ENCODE results near the gene C3orf18. TPM values are rescaled to one million over a fixed set of nuclear protein-coding genes. Genes with fewer than 3 reads are reported as not detected.
"Not testable (repeated sequence)": the region's sequence is repeated elsewhere in the genome, so short reads cannot be mapped to it uniquely, and the experiment has no call there.

Gene C3orf18
- total RNA-seq, 1 experiment from 2014 or later, result 15.1 TPM

DNA sequence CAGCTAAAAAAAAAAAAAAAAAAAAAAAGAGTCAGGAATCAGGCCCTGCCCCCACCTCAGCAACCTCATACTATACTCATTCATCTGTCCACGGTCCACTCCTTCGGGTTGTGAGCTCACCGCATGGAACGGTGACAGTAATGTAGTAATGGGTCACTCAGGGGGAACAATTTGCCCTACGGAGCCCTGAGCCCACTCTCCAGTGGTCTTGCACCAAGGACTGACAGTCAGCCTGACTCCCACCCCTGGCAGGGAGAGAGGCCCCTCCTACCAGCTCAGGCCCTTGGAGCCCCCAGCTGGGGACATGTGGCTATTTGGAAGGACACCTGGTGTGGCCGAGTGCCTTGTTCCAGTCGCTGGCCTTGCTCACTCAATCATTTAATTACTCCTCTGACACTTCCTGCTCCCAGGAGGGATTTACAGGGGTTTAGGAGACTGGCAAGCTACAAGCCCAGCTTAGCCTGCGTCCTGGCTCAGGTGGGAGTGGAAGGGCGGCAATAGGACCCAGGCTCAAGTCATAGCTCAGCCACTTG is 44.2 kb downstream of the C3orf18 start:
- DNase-seq (ENCODE audit: low read depth), result no peak

DNA sequence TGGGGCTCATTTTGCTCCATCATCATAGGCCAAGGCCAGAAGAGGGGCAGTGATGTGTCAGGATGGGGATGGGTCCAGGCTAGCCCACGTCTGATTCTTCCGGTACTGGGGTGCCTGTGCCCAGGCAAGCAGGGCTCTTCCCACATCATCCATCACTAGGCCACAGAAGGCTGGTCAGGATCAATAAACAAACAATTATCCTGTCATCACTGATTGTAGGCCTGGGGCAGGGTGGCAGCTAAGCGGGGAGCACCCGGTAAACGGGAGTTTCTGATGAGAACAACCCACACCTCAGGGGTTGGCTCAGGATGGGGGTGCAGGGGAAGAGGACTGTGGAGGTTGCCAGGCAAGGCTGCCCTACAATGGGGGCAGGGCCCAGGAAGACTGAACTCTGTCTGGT is 46.0 kb downstream of the C3orf18 start:
- no peak for DNase-seq (ENCODE audit: low read depth)

DNA sequence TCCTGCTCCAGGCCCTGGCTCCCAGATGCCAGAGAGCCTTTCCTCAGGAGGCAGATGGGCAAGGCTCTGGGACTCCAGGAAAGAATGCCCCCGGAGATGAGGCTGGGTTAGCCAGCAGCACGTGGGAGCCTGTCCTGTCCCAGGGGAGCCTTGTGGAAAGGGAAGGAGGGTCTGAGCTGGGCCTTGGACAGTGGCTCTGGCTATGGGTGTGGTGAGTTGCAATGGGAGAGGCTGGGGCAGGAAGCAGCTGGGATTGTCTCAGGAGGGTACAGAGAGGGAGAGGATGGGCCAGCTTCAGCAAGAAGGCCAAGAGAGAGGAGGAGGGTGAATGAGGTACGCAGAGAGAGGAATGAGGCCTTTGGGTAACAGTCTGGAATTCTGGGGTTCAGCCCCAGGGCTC is 46.7 kb downstream of the C3orf18 start:
- no peak for DNase-seq (ENCODE audit: low read depth)

DNA sequence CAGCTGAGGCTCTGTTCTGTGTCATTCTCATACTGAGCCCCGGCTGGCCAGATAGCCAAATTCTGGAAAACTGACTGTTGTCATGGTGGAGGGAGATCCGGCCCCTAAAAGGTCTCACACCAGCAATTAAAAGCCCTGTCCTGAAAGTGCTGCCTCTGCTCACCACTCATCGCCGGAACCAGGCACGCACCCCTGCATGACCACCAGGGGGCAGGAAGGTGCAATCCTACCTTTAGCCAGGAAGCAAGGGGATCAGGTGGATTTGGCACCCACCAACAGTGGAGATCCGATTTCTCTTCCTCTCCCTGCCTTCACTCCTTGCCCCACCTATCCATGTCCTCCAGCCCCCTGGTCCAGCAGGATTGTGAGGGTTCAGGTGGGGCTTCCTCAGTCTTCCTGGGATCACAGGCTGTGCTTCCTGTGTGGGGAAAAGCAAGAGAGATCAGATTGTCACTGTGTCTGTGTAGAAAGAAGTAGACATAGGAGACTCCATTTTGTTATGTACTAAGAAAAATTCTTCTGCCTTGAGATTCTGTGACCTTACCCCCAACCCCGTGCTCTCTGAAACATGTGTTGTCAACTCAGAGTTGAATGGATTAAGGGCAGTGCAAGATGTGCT is 48.0 kb downstream of the C3orf18 start:
- peak; percentile 14 for DNase-seq (ENCODE audit: low read depth)

DNA sequence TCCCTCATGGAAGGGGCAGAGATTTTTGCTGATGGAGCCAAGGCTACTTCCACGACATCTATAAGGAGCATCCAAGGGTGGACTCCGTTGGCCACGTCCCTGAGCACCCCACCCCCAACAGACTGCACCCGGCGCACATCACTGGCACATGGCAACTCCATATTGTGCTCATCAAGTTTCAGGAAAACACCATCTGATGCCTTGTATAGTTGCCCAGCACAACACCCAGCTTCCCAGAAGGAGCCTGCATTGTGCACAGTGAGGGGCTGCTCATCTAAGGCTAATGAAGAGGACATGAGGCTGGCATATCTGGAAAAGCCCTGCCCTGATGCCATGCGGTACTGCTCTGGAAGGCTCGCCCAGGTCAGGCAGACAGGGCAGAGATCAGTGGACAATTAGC is 49.1 kb downstream of the C3orf18 start:
- DNase-seq (ENCODE audit: low read depth), result no peak

DNA sequence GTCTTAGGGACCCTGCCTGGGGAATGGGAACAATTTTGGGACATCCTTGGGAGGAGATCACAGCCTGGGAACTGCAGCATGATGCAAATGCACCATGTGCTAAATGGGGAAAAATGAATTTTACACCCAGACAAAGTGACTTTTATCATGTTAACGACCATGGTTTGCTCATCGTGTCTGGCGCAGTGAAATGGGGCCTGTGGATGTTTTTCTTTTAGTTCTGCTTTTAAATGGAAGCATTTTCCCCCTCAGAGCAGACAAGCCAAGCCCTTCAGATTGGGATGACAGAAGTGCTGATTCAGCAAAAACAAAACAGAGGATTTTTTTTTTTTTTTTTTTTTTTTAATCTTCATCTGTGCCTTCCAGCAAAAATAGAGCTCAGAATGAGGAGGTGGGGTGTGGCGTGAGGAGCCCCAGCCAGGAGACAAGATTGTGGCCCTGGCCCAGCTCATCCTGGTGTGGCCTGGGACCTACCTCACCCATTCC is 49.8 kb downstream of the C3orf18 start:
- no peak for DNase-seq (ENCODE audit: low read depth)

DNA sequence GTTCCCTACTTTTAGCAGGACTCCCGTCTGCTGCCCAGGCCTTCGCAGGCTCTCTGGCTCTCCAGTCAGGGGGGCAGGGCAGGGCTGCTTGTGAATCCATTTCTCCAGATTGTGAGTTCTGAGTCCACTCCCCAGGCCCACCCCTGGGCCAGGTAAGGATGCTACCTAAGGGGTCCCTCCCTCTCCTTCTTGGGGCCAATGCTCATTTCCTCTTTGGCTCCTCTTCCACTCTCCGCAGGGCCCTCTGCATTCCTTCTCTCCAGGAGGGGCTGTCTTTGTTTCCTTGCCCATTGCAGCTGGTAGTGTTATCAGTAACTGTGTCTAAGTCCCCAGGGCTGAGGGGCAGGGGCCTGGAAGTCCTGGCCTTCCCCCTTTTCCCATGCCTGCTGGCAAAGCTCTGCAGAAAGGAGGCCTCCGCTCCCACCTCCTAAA is 51.1 kb downstream of the C3orf18 start:
- no peak for DNase-seq (ENCODE audit: low read depth)

DNA sequence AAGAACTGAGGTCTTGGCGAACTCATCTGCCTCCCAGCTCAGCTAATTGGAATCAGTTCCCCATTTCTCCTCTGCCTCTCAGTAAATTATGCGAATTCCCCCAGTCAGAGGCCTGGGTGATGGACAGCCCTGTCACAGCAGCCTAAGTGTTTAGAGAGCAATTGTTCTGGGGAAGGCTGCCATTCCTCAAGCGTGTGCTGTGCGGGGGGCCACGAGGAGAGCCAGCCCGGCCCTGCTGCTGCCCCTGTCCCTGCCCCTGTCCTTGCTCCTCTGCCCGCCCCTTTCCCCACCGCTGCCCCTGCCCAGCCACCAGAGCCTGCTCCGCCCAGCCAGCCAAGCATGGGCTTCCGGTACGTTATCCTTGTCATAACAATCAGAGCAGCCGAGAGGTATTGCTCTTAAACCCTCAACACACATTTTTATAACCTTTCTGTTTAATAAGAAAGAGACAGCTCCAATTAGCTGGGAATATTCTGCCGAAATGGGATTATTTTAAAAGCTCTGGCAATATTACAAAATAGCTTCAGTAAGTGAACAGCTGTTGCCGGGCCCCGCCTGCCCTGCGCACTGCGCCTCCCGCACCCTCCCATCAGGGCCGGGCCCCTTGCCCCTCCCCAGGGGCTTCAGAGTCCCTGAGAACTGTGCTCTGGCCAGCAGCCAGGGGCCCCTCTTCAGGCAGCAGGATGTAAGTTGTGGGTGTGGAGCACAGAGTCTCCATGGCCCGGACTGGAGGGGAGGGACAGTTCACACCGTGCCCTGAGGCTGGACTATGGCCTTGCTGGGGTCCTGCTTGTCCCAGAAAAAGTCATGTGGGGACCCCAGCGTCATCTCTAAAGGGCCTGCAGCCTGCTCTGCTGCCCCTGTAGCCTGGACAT is 51.7 kb downstream of the C3orf18 start:
- DNase-seq (ENCODE audit: low read depth), result peak; percentile 5

DNA sequence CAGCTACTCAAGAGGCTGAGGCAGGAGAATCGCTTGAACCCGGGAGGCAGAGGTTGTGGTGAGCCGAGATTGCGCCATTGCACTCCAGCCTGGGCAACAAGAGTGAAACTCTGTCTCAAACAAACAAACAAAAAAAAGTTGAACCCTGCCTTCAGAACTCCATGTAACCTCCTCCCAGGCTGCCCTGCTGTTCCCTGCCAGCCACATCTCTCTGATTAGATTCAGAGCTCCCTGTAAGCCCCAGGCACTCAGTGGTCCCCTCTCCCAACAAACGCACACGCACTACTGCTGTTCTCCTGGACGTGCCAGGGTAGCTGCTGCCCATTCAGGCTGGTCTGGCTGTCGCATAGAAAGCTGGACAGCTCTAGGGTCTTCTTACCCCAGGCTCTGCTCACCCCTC is 54.6 kb downstream of the C3orf18 start:
- not testable (repeated sequence) for DNase-seq (ENCODE audit: low read depth)

DNA sequence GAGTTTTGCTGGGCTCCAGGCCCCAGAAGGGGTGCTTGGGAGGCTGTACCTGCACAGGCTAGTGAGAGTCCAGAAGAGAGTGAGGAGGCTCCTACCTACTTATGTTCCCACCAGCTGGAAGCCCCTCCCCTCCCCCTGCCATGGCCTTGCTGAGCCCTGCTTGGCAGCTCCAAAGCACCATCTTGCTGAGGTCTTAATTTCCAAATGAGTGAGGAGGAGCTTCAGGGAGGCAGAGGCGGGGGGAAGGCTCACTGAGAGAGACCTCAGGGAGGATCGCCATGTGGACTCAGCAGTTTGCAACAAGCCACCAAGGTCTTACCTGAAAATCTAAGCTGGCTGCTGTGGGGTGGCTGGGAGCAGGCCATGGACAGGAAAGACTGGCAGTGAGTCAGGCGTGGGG is 55.4 kb downstream of the C3orf18 start:
- DNase-seq (ENCODE audit: low read depth), result no peak

DNA sequence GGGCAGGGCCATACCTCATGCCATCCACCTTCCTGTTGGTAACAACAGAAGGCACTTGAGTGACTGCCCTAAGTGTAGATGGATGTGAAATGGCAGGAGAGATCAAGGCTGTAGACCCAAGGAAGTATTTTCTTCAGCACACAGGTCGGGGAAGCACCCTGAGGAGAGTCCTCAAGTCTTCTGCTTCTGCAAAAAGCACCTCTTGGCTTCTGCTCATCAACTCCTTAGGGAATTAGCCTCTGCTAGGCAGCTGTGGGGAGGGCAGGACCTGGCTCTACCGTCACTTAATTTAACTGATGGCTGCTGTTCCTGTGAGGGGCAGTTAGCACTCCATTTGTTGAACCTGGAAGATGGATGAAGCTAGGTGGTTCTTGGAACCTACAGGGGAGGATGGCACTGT is 57.2 kb downstream of the C3orf18 start:
- DNase-seq (ENCODE audit: low read depth), result no peak

DNA sequence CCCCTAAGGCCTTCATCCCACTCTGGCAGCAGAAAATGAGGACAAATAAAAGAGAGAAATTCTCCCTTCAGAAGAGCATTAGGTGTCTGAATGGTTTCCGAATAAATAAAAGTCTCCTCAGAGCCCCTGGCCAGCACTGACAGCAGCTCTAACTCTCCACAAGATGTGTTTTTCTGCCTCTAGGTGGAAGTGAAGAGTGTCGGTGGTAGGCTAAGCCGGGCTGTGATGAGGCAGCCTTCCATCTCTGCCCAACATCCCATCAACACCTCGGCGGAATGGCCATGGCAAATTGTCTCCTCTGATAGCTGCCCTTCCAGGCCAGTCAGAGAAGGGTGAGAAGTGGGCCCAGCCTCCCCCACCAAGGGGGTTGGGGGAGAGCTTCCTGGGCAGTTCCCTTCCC is 57.8 kb downstream of the C3orf18 start:
- DNase-seq (ENCODE audit: low read depth), result no peak

DNA sequence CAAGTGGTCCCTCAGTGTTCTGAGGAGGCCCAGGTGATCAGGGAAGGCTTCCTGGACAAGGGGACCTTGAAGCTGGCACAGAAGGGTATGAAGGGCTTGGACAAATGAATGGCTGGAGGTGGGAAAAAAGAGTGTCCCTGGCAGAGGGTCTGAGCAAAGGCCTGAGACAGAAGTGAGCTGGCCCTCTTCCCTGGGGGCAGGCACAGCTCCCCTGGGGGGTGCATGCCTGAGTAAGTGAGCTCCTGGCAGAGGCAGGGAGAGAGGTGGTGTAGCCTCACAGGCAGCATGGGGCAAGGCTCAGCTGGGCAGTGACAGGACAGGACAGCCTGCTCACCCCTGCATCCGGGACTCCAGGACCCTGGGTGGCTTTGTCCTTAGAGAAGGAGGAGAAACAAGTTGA is 58.7 kb downstream of the C3orf18 start:
- no peak for DNase-seq (ENCODE audit: low read depth)

Other genes with a start within 250 kb of the C3orf18 start
- 106 and 145 TPM in 2 replicates for gene HYAL2, start 245.0 kb downstream of the C3orf18 start, total RNA-seq (2014; rRNA removed)
- gene TUSC2, start 239.5 kb downstream of the C3orf18 start, total RNA-seq (2014; rRNA removed), result 23.7 and 37.8 TPM in 2 replicates
- gene RASSF1, start 226.9 kb downstream of the C3orf18 start, total RNA-seq (2014; rRNA removed), result 26.3 and 32.4 TPM in 2 replicates
- 1.3 and 1.9 TPM in 2 replicates for gene ZMYND10, start 222.0 kb downstream of the C3orf18 start, total RNA-seq (2014; rRNA removed)
- gene NPRL2, start 217.0 kb downstream of the C3orf18 start, total RNA-seq (2014; rRNA removed), result 23.9 and 27.8 TPM in 2 replicates
- 37.9 and 42.3 TPM in 2 replicates for gene CYB561D2, start 216.9 kb downstream of the C3orf18 start, total RNA-seq (2014; rRNA removed)
- gene TMEM115, start 208.2 kb downstream of the C3orf18 start, total RNA-seq (2014; rRNA removed), result 67.8 and 76.5 TPM in 2 replicates
- gene CACNA2D2, start 64.1 kb downstream of the C3orf18 start, total RNA-seq (2014; rRNA removed), result not detected in 2 replicates
- 10.5 and 11.4 TPM in 2 replicates for gene HEMK1, start 1.8 kb upstream of the C3orf18 start, total RNA-seq (2014; rRNA removed)
- gene CISH, start 44.0 kb upstream of the C3orf18 start, total RNA-seq (2014; rRNA removed), result 0.58 and 1.6 TPM in 2 replicates
- 92.3 and 103 TPM in 2 replicates for gene MAPKAPK3, start 49.4 kb upstream of the C3orf18 start, total RNA-seq (2014; rRNA removed)
- 0.45 and 0.46 TPM in 2 replicates for gene DOCK3, start 107.2 kb upstream of the C3orf18 start, total RNA-seq (2014; rRNA removed)